ENCODE measurements around the gene PRKN. TPM values are rescaled to one million over a fixed set of nuclear protein-coding genes. Genes with fewer than 3 reads are reported as not detected.

PRKN gene
- total and polyA plus RNA-seq, 8 donors = 0.82 to 7.2 (median 2.9) TPM

DNA sequence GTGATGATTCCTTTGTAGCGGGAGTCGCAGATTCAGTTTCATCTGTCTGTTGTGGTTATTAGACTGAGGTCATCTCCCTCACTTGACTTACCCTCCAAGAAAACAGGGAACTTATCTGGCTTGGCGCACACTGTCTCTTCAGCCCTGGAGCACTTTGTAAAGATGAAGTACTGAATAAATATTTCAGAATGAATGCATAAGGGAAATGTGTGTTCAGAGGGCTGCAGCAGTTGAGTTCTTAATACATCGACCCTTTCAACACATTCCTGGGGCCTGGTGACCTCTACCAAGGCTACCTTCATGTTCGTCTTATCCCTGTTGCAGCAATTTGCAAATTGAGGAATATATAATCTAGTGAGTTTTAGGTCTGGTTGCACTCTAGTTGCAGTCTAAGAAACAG, 801.2 kb downstream of the PRKN start:
- Histone ChIP-seq H3K27ac (no peak overlapping the region), H3K4me3 (no peak overlapping the region), H3K36me3 (no peaks in the 10 kb centered on the region), H3K4me1 (peaks cover 13 to 24% (median 16%) of the 10 kb centered on the region in 3 donors), H3K27me3 (no peaks in the 10 kb centered on the region), H3K9me3 (no peaks in the 10 kb centered on the region)
- ATAC-seq (no peak), DNase-seq (no peak), FAIRE-seq (no peak)
- 95 to 97% methylated on average over 5 of the region's 5 CpGs for WGBS, 2 donors
- TF ChIP-seq, protein P1, sequence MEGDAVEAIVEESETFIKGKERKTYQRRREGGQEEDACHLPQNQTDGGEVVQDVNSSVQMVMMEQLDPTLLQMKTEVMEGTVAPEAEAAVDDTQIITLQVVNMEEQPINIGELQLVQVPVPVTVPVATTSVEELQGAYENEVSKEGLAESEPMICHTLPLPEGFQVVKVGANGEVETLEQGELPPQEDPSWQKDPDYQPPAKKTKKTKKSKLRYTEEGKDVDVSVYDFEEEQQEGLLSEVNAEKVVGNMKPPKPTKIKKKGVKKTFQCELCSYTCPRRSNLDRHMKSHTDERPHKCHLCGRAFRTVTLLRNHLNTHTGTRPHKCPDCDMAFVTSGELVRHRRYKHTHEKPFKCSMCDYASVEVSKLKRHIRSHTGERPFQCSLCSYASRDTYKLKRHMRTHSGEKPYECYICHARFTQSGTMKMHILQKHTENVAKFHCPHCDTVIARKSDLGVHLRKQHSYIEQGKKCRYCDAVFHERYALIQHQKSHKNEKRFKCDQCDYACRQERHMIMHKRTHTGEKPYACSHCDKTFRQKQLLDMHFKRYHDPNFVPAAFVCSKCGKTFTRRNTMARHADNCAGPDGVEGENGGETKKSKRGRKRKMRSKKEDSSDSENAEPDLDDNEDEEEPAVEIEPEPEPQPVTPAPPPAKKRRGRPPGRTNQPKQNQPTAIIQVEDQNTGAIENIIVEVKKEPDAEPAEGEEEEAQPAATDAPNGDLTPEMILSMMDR (IDR thresholded peaks at IDR 0.05) = no peak
- intact Hi-C loops (cut with DNase I) = no loop called here

DNA sequence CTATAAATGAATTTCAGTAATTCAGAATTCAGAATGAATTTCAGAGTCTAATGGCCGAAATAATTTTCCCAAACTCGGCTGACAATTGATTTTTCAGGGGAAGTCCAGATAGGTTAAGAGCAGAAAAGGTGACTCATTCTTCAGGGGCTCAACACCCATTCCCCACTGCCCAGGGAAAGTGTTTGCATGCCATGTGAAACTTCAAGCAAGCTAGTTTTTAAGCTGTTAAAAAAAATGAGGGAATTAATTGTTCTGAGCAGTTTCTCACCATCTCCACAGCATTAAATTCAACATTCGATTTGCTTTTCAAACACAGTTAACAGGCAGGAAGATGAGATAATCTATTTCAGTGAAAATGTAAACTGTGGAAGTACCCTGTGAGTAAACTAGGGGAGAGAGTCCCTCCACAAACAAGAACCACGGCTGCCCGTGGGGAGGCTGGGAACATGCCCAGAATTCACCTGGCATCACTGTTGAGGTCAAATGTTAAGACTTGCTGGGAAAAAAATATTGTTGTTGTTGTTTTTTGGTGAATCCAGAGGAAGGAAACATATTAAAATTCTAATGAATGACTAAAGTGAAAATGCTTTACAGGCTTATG, 803.0 kb downstream of the PRKN start:
- Histone ChIP-seq H3K9me3 (no peaks in the 10 kb centered on the region), H3K36me3 (no peaks in the 10 kb centered on the region), H3K4me3 (no peak overlapping the region), H3K27ac (peak overlapping the region; percentile 3 to 77 (median 44)), H3K4me1 (peaks cover 13 to 24% (median 16%) of the 10 kb centered on the region in 3 donors), H3K27me3 (no peaks in the 10 kb centered on the region)
- DNase-seq (peak in 3 of 6 donors; percentile 37 to 46 (median 40)), ATAC-seq (peak; percentile 35 to 53 (median 40)), FAIRE-seq (no peak)
- intact Hi-C loops (cut with DNase I) = no loop called here
- WGBS, 2 donors = 7 to 13% methylated on average over 5 of the region's 5 CpGs
- TF ChIP-seq, protein P1 (IDR thresholded peaks at IDR 0.05) = no peak

GRCh38 chr6:161922631-161923119, 804.9 kb downstream of the PRKN start:
- no peaks in the 10 kb centered on the region for H3K36me3 ChIP-seq
- peak overlapping the region in 2 of 4 donors; percentile 33 to 70 for H3K27ac ChIP-seq
- DNase-seq (peak; percentile 67 to 87 (median 80)), FAIRE-seq (peak; percentile 29), ATAC-seq (peak; percentile 96 to 98 (median 96))
- 0% methylated on average over 1 of the region's 1 CpG for WGBS, 2 donors
- peaks cover 12 to 18% (median 13%) of the 10 kb centered on the region in 3 donors for H3K4me1 ChIP-seq
- no peaks in the 10 kb centered on the region for H3K9me3 ChIP-seq
- no peak overlapping the region for H3K4me3 ChIP-seq
- no peaks in the 10 kb centered on the region for H3K27me3 ChIP-seq
- TF ChIP-seq, protein P1 (IDR thresholded peaks at IDR 0.05) = peak in 3 of 4 donors; percentile 20 to 32 (median 24)
- intact Hi-C loops (cut with DNase I) = no loop called here

- no peaks in the 10 kb centered on the region for H3K9me3 ChIP-seq
- no peak for DNase-seq
- no peak overlapping the region for H3K4me3 ChIP-seq
- FAIRE-seq = no peak
- peak in 1 of 4 donors; percentile 19 for ATAC-seq
- TF ChIP-seq, protein P1 (IDR thresholded peaks at IDR 0.05) = no peak
- H3K27ac ChIP-seq = peak overlapping the region in 2 of 4 donors; percentile 33 to 70
- H3K4me1 ChIP-seq = peaks cover 8 to 18% (median 13%) of the 10 kb centered on the region in 3 donors
- H3K27me3 ChIP-seq = no peaks in the 10 kb centered on the region
- WGBS, 2 donors = 55 to 63% methylated on average over 3 of the region's 3 CpGs
- no peaks in the 10 kb centered on the region for H3K36me3 ChIP-seq
- intact Hi-C loops (cut with DNase I) = no loop called here
Measured at GRCh38 chr6:161921602-161922395, 805.8 kb downstream of the PRKN start.

All from pancreas (tissue), 10 donors.